ENCODE results near the gene LSP1.

LSP1 gene

DNA sequence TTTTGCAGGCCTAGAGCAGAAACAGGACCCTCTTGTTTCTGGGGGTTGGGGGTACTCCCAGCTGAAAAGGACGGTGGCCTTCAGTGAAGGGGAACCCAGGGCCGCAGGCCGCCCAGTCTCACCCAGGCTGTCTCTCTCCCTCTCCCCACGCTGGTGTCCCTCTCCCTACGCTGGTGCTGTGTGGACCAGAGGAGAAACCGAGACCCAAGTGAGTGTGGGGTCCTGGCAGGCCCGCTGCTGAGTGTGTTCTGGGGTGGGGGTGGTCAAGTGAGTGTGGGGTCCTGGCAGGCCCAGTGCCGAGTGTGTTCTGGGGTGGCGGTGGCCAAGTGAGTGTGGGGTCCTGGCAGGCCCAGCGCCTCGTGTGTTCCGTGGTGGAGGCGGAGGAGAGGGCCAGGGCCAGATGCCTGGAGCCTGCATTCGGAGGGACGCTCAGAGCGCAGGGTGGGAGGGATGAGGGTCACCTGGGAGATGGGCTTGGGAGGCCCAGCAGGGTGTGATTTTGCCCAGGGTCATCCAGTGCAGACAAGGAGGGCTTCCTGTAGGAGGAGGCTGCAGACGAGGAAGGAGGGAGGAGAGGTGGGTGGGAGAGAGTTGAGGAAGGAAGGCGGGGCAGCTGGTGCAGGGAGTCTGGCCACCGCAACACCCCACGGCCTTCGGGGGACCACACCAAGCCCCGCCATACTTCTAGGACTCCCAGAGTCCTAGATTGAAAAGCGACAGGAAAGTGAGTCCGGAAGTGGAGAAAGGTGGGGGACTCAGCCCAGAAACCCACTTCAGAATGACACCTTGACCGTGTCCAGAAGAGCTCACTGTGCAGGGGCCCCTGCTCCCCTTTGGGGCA, 77.0 kb downstream of the LSP1 start:
- in situ Hi-C loops (cut with MboI; ENCODE audit: low sequenced_read_pairs, unreplicated experiment), result no loop called here
- TF ChIP-seq, protein P1, sequence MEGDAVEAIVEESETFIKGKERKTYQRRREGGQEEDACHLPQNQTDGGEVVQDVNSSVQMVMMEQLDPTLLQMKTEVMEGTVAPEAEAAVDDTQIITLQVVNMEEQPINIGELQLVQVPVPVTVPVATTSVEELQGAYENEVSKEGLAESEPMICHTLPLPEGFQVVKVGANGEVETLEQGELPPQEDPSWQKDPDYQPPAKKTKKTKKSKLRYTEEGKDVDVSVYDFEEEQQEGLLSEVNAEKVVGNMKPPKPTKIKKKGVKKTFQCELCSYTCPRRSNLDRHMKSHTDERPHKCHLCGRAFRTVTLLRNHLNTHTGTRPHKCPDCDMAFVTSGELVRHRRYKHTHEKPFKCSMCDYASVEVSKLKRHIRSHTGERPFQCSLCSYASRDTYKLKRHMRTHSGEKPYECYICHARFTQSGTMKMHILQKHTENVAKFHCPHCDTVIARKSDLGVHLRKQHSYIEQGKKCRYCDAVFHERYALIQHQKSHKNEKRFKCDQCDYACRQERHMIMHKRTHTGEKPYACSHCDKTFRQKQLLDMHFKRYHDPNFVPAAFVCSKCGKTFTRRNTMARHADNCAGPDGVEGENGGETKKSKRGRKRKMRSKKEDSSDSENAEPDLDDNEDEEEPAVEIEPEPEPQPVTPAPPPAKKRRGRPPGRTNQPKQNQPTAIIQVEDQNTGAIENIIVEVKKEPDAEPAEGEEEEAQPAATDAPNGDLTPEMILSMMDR (IDR thresholded peaks at IDR 0.05; ENCODE audit: borderline replicate concordance, control extremely low read depth, extremely low read depth, insufficient read depth, missing control alignments), result no peak
- no peak for DNase-seq (ENCODE audit: low spot score)

DNA sequence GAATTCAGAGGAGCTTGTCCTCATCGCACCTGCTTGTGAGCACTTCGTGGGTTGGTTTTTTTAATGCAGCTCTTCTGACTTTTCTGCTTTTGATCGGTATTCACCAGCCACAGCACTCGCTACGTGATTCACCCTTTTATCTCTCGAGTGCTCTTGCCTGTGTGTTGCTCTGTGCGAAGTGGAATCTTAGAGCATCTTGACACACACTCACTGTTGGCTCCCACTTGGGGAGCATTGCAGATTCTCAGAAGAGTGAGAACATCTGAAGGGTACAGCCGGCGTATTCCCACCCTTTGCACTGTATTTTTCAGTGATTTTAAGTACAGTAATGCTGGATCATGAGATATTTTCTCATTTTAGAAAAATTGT, 77.6 kb downstream of the LSP1 start:
- no peak for DNase-seq (ENCODE audit: low spot score)
- TF ChIP-seq, protein P1 (IDR thresholded peaks at IDR 0.05; ENCODE audit: borderline replicate concordance, control extremely low read depth, extremely low read depth, insufficient read depth, missing control alignments), result no peak
- in situ Hi-C loops (cut with MboI; ENCODE audit: low sequenced_read_pairs, unreplicated experiment), result no loop called here

DNA sequence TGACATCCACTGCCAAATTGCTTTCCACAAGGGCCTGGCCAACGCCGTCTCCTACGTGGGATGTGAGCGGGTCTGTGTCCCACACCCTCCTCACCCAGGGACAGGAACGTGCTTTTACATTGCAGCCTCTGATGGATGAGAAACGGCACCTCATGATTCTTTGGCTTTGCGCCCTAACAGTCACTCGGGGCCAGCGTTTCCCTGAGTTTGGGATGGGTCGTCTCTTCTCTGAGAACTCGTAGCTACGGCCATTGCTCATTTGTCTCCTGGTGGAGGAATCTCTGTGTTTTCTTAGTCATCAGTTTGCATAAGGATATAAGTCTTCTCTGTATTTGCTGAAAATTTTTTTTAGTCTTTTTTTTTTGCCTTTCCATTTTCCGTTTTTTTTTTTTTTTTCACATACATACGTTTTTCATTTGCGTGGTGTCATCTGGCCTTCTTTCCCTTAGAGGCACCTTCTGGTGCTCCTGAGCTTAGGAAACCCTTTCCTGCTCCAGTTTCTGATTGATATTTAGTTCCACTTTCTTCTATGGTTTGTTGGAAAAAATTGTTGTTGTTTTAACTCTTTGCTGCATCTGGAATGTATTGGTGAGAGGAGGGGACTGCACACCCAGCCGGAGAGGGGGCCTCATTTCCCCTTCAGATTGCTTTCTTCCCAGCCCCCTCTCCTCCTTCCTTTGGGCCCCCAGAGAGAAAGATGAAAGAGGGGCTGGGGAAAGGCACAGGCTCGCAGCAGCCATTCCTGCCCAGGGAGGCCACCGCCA, 78.6 kb downstream of the LSP1 start:
- TF ChIP-seq, protein P1 (IDR thresholded peaks at IDR 0.05; ENCODE audit: borderline replicate concordance, control extremely low read depth, extremely low read depth, insufficient read depth, missing control alignments), result no peak
- DNase-seq (ENCODE audit: low spot score), result no peak
- in situ Hi-C loops (cut with MboI; ENCODE audit: low sequenced_read_pairs, unreplicated experiment), result no loop called here

DNA sequence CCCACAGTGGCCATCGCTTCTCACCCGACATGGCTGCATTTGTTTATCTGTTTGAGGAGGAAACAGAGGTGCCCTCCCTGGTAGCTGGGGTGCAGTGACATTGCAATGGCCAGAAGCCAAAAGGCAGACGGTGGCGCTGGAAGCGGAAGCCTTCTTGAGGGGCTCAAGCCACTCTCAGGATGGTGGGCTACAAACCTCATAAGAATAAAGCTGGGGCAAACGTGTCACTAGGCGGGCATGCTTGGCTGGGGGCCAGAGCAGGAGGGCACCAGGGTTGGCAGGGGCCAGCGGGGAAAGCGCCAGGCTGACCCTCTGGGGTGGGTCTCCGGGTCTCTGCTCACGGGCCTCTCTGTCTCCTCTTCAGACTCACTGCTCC, 79.2 kb downstream of the LSP1 start:
- in situ Hi-C loops (cut with MboI; ENCODE audit: low sequenced_read_pairs, unreplicated experiment), result no loop called here
- TF ChIP-seq, protein P1 (IDR thresholded peaks at IDR 0.05; ENCODE audit: borderline replicate concordance, control extremely low read depth, extremely low read depth, insufficient read depth, missing control alignments), result no peak
- no peak for DNase-seq (ENCODE audit: low spot score)

DNA sequence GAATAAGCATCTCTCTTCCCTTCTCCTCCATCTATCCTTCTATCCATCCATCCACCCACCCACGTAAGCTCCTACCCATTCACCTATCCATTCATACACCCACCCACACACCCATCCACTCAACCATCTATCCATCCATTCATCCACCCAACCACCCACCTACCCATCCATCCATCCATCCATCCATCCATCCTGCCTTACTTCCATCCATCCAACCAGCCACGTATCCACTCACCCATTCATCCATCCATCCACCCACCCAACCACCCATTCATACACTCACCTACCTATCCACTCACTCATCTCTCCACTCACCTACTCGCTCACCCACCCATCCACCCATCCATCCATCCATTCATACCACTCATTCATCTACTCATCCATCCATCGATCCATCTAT, 79.8 kb downstream of the LSP1 start:
- TF ChIP-seq, protein P1 (IDR thresholded peaks at IDR 0.05; ENCODE audit: borderline replicate concordance, control extremely low read depth, extremely low read depth, insufficient read depth, missing control alignments), result no peak
- no peak for DNase-seq (ENCODE audit: low spot score)
- in situ Hi-C loops (cut with MboI; ENCODE audit: low sequenced_read_pairs, unreplicated experiment), result no loop called here

DNA sequence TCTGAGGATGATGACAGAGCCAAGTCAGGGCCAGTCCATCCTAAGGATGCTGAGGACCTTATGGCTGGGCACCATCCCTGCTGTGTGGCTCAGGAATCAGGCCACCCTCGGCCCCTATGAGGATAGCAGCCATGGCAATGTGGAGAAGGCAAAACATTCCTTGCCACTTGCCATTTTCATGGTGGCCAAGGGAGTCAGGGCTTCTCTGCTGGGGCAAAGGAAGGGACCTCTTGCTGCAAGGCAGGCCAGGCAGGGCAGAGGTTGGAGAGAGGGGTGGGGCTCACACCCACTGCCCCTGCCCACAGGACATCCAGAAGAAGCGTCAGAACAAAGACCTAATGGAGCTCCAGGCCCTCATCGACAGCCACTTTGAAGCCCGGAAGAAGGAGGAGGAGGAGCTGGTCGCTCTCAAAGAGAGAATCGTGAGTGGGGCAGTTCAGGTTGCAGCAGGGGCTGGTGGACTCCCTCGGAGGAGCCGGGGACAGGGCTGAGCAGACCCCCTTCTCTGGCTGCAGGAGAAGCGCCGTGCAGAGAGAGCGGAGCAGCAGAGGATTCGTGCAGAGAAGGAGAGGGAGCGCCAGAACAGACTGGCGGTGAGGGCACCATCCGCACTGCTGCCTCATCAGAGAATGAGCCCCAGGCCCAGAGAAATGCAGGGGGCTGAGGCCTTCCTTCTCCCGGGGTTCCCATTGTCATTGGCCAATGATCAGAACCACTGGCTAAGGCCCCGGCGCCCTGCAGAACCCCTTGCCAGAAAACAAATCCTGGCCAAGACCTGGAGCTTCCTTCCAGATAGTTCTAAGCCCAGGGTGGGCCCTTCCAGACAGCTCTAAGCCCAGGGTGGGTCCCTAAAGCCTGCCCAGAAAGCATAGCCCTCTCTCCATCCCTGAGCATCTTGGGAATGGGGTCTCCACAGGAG, 80.8 kb downstream of the LSP1 start:
- DNase-seq (ENCODE audit: low spot score), result no peak
- TF ChIP-seq, protein P1 (IDR thresholded peaks at IDR 0.05; ENCODE audit: borderline replicate concordance, control extremely low read depth, extremely low read depth, insufficient read depth, missing control alignments), result no peak
- in situ Hi-C loops (cut with MboI; ENCODE audit: low sequenced_read_pairs, unreplicated experiment), result no loop called here

All from GM13976 (cell line).